Activated CD8-positive, alpha-beta memory T cell treated with anti-CD3 and anti-CD28 coated beads for 24 hours (primary cell): Measurements from ENCODE around the gene VMP1.
"Not testable (repeated sequence)": the region's sequence is repeated elsewhere in the genome, so short reads cannot be mapped to it uniquely, and the experiment has no call there.

Experiments
- DNase-seq: peaks from one replicate; pipeline ENCODE4 v3.0.0-alpha.2; 2020

Gene VMP1

DNA sequence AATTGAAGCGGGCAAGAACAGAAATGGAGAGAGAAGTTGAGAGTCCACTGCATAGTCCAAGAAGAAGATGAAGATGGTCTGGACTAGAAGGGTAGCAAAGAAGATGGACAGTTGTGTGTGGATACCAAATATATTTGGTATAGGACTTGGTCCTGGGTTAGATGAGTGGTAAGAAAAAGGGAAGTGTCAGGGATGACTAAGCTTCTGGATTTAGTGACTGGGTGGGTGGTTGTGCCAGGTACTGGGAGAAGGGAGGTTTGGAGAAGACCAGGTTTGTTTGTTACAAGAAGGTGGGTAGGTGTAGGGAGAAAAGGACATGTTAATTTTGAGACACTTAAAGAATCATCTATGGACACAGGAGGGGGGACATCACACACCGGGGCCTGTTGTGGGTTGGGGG, 5.4 kb downstream of the VMP1 start:
- no peak for DNase-seq

DNA sequence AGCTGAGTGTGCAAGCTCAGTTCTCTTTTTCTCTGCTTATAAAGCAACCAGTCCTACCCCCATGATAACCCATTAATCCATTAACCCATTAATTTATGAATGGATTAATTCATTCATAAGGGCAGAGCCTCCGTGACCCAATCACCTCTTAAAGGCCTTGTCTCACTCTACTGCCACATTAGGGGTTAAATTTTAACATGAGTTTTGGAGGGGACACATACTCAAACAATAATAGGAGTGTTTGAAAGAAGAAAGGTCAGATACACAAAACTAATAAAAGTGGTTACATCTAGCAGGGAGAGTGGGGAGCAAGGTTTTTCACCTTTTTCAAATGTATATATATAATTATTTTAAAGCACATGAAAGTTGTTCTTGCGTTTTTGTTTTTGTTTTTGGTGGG, 6.8 kb downstream of the VMP1 start:
- DNase-seq = no peak

DNA sequence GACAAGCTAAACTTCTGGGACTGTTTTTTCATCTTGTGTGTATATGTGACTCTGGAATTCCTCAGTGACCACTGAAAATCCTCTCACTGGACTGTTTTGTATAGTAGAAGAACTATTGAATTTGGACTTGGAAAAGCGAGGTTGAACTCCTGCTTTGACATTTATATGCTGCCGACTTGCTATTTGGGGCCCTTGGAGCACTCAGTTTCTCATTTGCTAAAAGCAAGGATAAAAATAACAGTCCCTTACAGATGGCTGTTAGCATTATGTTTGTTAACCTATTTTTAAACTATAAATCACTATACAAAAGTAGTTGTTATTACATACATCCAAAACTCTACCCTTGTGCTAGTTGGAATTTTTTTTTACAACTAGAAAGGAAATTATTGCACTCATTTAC, 9.0 kb downstream of the VMP1 start:
- DNase-seq = no peak

DNA sequence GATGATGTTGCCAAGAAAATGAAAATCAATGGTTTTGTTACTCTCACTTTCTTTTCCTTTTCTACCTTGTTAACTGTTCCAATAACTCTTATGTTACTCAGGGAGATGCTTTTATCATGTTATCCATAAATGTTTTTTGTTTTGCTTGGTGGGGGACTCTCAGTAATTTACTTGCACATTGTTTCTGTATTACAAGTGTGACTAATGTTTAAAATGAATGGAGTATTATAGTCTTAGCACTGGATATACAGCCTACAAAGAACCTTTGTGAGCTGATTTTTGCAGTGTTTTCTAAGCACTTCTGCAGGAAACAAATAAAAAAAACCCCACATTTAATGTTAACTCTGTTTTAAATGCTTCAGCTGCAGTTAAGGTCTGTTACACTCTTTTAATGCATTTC, 12.1 kb downstream of the VMP1 start:
- DNase-seq = no peak

DNA sequence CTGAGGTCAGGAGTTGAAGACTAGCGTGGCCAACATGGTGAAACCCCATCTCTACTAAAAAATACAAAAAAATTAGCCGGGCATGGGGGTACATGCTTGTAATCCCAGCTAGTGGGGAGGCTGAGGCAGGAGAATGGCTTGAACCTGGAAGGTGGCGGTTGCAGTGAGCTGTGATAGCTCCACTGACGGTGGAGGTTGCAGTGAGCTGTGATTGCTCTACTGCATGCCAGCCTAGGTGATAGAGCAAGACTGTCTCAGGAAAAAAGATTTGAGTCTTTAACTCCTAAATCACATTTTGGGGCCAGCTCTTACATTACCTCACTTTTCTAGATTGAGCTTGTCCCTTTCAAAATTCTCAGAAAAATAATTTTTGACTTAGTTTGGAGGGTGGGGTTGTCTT, 15.2 kb downstream of the VMP1 start:
- no peak for DNase-seq

DNA sequence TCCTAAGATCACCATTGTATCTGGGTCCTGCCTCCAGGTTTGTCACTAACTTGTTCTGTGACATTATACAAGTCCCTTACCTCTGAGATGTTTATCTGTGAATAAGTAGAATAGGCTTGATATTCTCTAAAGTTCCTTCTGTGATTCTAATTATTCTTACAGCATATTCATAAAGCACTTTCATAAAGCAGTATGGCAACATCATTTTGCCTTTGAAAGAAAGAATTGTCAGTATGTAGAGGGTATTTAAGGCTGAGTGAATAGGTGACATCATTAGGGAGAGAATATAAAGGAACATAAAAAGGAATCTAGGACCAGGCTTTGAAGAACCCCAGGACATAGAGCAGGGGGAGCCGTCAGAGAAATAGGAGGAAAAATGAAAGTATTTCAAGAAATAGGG, 15.6 kb downstream of the VMP1 start:
- DNase-seq = no peak

DNA sequence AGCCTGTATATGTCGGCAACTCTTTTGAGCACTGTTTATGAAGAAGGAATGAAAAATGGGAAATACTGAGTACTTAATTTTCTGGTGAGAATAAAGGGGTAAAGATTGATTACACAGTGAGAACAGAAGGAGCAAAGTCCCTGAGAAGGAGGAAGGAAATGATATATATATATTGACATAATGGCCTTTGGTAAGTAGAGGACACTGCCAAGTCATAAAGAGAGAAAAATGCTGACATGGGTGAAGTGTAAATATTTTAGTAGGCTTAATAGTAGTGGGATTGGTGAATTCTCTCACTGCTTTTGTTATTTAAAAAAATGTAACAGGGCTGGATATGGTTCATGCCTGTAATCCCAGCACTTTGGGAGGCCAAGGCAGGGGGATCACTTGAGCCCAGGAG, 16.2 kb downstream of the VMP1 start:
- no peak for DNase-seq

DNA sequence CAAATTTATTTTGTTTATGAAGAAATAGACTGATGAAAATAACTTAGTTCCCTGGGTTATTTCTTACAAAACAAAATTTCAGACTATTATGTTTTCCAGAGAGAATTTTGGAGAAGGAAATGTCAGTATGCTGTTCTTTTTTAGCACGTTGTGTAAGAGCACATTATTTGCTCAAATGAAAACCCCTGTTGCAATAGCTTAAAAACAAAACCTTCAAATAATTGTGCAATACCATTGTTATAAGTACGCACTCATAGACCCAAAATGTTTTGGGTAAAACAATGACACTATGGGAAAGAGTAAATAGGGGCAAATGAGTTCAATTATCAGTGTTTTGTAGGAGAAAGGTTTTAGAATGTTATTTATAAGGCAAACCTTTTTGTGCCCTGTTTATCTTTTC, 18.2 kb downstream of the VMP1 start:
- no peak for DNase-seq

DNA sequence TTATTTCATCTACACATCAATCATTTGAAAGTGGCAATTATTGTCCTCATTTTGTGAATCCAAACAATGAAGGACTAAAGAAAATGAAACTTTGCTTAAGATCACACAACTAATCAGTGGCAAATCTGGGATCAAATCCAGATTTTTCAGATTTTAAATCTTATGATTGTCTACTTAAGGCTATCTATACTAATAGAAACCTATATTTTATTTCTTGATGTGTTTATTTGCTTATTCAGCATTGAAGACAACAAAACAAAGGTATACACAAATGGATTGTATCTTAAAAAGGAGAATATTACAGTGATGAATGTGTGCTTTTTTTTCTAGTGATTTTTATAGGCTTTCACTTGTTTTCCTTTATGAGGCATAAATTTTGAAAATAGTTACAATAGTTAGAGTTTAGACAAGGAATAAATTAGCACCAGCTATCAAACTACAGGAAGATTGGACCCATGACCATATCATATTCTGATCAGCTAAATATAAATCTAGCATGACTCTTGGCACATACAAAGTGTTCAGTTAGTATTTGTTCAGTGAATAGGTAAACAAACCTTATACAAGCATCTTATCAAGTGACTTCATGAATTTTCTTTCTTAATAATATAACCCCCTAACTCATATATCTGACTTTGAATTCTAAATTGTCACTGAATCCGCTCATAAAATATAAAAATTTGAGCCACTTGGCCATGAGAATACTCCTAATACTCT, 20.5 kb downstream of the VMP1 start:
- no peak for DNase-seq

DNA sequence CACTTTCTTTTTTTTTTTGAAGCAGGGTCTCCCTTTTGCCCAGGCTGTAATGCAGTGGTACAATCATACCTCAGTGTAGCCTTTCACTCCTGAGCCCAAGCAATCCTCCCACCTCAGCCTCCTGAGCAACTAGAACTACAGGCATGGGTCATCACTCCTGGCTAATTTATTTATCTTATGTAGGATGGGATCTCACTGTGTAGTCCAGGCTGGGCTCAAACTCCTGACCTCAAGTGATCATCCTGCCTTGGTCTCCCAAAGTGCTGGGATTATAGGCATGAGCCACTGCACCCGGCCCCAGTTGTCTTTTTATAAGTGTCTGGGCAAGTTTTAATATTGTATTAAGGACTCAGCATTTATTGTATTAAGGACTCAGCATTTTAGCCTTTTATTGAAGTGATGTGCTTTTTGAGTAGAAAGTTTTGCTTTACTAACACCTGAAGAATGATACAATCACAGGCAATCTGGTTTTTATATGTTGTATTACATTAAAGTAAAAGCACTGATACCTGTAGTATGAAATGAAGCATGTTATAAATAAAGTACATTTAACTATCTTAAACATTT, 22.9 kb downstream of the VMP1 start:
- no peak for DNase-seq

DNA sequence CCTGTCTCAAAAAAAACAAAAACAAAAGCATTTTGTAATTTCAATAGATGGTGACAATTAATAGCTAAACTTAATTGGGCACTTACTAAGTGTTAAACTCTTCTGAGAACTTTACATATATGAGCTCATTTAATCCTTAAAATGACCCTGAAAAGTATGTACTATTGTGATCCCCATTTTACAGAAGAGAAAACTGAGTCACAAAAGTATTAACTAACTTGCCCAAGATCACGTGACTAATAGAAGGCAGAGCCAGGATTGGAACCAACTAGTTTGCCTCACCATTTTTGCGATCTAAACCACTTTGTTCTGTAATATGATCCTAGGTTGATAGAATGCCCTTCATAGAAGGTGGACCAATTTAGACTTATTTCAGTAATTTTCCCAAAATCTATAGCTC, 26.2 kb downstream of the VMP1 start:
- no peak for DNase-seq

DNA sequence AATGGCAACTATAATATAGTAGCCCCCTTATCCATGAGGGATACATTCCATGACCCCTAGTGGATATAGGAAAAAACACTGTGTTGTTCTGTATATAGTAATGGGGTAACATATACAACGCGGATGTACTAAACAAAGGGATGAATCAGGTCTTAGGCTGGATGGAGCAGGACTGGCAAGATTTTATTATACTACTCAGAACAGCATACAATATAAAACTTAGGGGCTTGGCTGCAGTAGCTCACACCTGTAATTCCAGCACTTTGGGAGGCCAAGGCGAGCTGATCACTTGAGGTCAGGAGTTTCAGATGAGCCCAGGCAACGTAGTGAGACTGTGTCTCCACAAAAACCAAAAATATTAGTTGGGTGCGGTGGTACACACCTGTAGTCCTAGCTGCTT, 26.8 kb downstream of the VMP1 start:
- no peak for DNase-seq

DNA sequence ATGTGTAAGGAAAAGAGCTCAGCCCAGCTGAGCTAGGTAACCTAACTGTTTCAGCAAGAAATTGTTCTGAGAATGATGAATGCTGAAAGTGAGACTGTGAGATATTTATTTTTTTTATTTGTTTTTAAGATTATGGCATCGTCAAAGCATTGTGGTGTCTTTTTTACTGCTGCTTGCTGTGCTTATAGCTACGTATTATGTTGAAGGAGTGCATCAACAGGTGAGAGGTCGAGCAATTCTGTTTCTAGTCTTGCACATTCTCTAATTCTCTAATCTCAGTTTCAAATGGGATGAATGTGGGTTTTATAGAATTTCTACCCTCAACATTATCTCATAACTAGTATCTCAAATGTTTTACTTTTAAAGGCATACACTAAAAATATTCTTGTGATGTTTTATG, 29.9 kb downstream of the VMP1 start:
- DNase-seq = no peak

DNA sequence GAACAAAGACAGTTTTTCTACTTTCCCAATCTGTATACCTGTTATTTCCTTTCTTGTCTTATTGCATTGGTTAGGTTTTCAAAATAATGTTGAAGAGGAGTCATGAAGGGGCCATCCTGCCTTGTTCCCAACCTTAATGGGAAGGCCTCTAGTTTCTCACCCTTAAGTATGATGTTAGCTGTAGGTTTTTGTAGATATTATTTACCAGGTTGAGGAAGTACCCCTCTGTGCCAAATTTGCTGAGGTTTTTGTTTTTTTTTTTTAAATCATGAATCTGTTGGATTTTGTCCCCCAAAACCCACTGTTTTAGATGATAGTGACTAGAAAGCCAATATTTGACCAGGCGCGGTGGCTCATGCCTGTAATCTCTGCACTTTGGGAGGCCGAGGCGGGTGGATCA, 36.4 kb downstream of the VMP1 start:
- DNase-seq = no peak

DNA sequence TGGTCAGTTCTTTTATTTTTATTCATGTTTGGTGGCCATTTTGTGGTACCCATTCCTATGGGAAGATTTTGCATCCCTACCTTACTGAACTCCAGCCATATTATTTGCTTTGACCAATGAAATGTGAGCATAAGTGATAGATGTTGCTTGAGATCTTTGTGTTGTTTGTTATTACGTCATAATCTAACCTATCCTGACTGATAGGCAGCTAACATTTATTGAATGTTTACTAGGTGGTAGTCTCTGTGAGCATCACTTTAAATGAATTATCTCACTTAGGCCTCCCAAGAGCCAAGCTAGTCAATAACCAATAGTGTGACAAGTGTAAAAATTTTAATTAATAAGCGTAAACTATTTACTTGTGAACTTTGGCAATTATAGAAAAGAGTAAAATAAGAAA, 37.6 kb downstream of the VMP1 start:
- no peak for DNase-seq

DNA sequence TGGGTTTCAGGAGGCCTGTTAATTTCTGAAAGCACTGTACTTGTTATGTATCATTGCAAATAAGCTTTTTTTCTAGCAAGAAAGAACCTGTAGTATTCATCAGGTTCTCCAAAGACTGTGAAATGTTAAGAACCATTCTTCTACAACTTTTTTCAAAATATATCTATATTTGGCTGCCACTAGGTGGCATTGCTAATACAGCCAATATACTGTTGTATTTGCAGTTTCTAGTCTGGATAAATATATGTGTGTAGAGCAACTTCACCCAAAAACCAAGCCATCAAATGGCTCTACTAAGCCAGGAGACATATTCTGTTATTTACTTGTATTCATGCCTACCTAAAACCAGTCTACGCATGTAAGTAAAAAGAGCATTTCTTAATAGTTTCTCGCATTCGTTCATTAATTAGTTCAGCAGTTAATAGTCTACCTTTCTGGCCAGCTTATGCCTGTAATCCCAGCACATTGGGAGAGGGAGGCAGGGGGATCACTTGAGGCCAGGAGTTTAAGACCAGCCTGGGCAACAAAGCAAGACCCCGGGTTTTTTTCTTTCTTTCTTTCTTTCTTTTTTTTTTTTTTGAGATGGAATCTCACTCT, 39.5 kb downstream of the VMP1 start:
- no peak for DNase-seq

DNA sequence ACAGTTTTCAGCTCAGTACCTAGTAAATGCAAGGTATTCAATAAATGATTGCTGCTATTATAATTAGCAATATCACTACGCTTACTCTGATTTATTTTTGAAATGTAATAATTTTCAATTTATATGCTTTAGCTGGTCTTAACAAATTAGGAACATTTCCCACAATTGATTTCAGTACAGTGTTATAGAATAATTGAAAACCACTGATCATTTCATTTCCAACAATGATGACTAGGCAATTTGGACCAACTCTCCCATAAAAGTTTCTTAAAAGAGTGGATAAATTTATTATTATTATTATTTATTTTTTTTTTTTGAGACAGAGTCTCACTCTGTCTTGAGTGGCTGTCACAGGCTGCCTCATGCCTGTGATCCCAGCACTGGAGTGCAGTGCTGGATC, 41.1 kb downstream of the VMP1 start:
- DNase-seq = no peak

DNA sequence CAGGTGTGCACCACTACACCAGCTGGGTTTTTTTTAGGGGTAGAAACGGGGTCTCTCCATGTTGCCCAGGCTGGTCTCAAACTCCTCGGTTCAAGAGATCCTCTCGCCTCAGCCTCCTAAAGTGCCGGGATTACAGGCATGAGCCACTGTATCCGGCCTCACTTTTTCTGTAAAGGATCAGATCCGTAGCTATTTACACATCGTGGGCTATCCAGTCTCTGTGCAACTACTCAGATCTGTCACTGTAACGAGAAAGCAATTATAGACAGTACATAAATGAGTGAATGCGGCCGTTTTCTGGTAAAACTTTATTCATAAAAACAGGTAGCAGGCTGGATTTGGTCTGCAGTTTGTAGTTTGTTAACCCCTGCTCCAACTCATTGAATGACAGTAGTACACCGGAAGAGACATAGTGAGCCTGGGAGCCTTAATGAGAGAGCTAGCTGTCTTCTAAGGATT, 44.5 kb downstream of the VMP1 start:
- DNase-seq = no peak

DNA sequence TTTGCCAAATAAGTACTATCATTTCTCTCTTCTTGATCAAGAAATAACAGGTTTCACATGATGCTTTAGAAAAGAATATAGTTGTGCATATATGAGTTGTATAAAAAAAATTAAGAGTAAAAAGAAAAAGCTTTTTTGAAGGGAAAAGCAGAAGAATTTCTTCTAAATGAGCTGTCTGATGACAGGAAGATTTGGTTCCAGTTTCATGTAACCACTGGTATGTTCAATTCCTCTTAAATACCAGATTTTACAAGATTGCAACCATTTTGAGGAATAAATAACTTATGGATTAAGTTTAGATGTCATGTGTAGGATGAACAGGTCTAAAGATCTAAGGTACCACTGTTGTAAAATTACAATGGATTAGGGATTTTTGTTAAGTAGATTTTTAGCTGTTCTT, 45.0 kb downstream of the VMP1 start:
- DNase-seq = no peak

DNA sequence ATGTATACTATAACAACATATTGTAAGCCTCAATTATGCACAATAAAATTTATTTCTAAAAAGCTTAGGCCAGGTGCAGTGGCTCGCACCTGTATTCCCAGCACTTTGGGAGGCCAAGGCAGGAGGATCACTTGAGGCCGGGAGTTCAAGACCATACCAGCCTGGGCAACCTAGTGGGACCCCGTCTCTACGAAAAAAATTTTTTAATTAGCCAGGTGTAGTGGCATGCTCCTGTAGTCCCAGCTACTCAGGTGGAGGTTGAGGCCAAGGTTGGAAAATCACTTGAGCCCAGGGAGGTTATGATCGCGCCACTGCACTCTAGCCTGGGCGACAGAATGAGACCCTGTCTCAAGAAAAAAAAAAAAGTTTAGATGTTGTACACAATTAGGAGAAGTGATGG, 45.5 kb downstream of the VMP1 start:
- no peak for DNase-seq

DNA sequence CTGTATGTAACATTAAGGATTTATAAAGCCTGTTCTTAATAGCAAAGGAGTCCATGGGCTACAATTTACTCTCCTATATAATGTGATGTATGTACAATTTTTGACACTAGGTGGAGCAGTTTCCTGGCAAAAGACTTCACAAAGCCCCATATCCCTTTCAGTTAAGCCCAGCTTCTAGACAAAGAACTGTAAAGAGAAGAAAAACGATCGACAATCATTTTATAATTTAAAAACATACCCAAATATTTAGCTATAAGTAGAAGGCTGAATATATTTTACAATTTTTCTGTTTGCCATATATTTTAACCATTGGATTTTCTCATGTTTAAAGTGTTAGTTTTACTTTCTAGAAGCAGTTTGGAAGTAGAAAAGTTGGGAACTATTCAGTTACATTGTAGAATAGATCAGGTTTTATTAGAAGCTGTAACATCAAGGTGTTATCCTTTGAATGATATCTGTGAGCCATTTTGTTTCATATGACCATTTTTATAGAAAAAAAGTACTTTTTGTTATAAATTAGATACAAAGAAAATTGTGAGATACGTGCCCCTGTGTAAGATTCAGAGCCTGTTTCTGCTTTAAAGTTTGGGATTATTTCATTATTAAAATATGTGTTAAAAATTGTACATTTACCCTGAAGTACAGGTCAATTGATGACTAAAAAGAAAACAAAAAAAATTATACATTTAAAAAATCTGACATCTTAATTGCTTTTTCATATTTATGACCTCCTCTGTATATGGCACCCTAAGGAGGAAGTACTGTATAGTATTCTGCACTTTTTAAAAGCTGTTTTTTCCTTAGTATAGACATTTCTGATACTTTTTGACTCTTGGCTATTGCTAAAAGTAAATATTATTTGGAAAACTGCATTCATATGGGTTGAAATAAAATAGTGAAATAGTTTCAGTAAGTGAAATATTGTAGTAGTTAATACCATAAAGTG, 46.3 kb downstream of the VMP1 start:
- no peak for DNase-seq

DNA sequence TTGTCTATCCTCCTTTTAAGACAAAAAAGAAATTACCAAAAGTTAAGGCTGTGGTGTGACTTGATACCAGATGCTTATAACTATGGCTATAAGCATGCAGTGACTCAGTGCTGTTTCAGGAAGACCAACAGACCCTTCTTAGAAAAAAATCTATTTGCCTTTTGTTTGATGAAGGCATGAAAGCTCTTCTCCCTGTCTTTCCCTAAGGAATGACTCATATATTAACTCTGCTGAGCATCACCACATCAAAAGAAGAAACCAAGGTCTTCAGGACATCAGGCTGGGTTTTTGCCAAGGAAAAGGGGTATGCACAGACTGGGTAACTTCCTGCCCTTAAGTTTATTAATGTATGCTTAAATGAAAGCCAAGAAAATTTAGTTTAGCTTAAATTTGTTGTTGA, 47.1 kb downstream of the VMP1 start:
- no peak for DNase-seq

DNA sequence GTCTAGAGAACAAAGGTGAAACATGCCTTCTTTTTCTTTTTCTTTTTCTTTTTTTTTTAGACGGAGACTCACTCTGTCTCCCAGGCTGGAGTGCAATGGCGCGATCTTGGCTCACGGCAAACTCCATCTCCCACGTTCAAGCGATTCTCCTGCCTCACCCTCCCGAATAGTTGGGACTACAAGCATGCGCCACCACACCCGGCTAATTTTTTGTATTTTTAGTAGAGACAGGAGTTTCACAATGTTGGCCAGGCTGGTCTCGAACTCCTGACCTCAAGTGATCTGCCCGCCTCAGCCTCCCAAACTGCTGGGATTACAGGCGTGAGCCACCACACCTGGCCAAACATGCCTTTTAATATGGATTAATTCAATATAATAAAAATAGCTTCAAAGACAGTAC, 47.6 kb downstream of the VMP1 start:
- not testable (repeated sequence) for DNase-seq
